DND-41 (cell line): ENCODE results near the gene CACNB4.
"Not testable (repeated sequence)": the region's sequence is repeated elsewhere in the genome, so short reads cannot be mapped to it uniquely, and the experiment has no call there.

Experiments used
- ATAC-seq: fragments of 200-7000 bp; cut with Tn5 transposase; 3 replicates; pipeline ENCODE4 v1.9.1; 2021; ENCODE audit warnings: low read depth; ENCODE audit not compliant: insufficient read depth
- DNase-seq: peaks from one replicate; pipeline ENCODE4 v3.0.0-alpha.2; 2020
- H2AFZ ChIP-seq: 2 replicates; pipeline ENCODE4 v1.6.0; 2012; ENCODE audit warnings: low read depth, low read length
- H3K27ac ChIP-seq: 2 replicates; pipeline ENCODE4 v1.5.1; 2012; ENCODE audit warnings: low read length, inconsistent platforms
- H3K27me3 ChIP-seq: fragments of 200-600 bp; sonication (generic); 2 replicates; pipeline ENCODE4 v1.6.0; 2012; ENCODE audit warnings: low read length, mild to moderate bottlenecking, inconsistent platforms; ENCODE audit not compliant: insufficient read depth, poor library complexity
- H3K36me3 ChIP-seq: 2 replicates; pipeline ENCODE4 v1.5.1; 2012; ENCODE audit warnings: low read length, inconsistent platforms; ENCODE audit not compliant: insufficient read depth
- H3K4me1 ChIP-seq: 2 replicates; pipeline ENCODE4 v1.5.1; 2012; ENCODE audit warnings: mild to moderate bottlenecking, low read length; ENCODE audit not compliant: insufficient read depth
- H3K4me2 ChIP-seq: 2 replicates; pipeline ENCODE4 v1.6.0; 2012; ENCODE audit warnings: mild to moderate bottlenecking, moderate library complexity, low read length, inconsistent platforms; ENCODE audit not compliant: insufficient read depth
- H3K4me3 ChIP-seq, 2 experiments: fragments of 200-600 bp in 1 of 2; shearing (Covaris generic) in 1 of 2; 2 replicates each; pipeline ENCODE4 v1.5.1; 2012 to 2016; ENCODE audit warnings: inconsistent platforms in 2 of 2, low read length in 2 of 2, mild to moderate bottlenecking in 2 of 2, low read depth in 1 of 2, moderate library complexity in 1 of 2
- H3K79me2 ChIP-seq: 2 replicates; pipeline ENCODE4 v1.6.0; 2012; ENCODE audit warnings: low read length, inconsistent platforms; ENCODE audit not compliant: insufficient read depth
- H3K9ac ChIP-seq: 2 replicates; pipeline ENCODE4 v1.6.0; 2012; ENCODE audit warnings: low read depth, mild to moderate bottlenecking, inconsistent platforms, low read length, moderate library complexity
- H3K9me3 ChIP-seq: 2 replicates; pipeline ENCODE4 v1.5.1; 2012; ENCODE audit warnings: low read length, moderate library complexity, mild to moderate bottlenecking, inconsistent platforms; ENCODE audit not compliant: insufficient read depth, severe bottlenecking
- H4K20me1 ChIP-seq: 2 replicates; pipeline ENCODE4 v1.6.0; 2012; ENCODE audit warnings: low read length; ENCODE audit not compliant: insufficient read depth
- CTCF ChIP-seq: IDR thresholded peaks from 2 replicates; pipeline ENCODE4 v1.5.1; 2012; ENCODE audit warnings: borderline replicate concordance, low read length, moderate library complexity, mild to moderate bottlenecking; ENCODE audit not compliant: poor library complexity, severe bottlenecking; ENCODE audit errors: extremely low read depth
- EZH2 ChIP-seq: IDR thresholded peaks from 3 replicates; pipeline ENCODE4 v1.6.1; 2012; ENCODE audit warnings: borderline replicate concordance, low read depth, mild to moderate bottlenecking, moderate library complexity, low read length, inconsistent platforms; ENCODE audit not compliant: severe bottlenecking

The CACNB4 gene

DNA sequence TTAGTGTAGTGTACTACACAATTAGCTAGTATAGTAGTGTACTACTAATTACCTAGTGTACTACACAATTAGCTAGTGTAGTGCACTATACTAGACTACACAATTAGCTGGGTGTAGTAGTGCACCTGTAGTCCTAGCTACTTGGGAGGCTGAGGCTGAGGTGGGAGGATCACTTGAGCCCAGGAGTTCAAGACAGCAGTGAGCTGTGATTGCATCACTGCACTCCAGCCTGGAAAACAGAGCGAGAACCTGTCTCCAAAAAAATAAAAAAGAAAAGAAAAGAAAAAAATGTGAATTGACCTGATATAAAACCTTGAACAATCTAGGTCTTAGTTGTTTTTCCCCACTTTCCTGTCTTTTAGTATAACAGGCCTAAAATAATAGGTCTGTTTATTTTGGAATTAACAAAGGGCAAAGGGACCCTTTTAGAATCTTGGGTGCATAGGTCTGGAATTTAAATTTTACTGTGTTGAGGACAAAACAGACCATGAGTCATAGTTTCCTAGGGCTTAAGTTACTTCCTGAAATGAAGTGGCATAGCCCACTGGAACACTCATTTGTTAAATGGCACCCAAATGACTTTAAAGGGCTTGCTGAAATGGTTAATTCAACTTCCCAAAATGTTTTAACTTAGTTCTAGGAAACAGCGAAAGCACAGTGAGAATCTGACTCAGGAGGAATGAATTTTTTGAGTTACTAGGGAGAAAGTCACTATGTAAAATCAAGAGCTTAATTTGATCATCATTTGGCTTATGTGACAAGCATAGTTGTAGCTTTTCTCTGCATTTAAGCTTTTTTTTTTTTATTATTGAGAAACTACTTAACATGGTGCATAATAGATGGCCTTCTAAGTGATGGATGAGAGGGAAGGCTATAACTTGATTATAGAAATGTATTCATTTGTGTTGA, 219.9 kb downstream of the CACNB4 start:
- no peak overlapping the region for H3K4me2 ChIP-seq
- no peak overlapping the region for H3K9ac ChIP-seq
- H3K36me3 ChIP-seq, result no peaks in the 10 kb centered on the region
- no peaks in the 10 kb centered on the region for H3K9me3 ChIP-seq
- DNase-seq (no peak), ATAC-seq (no peak)
- H2AFZ ChIP-seq, result no peak overlapping the region
- H3K27ac ChIP-seq, result no peak overlapping the region
- TF ChIP-seq CTCF, result no peak
- TF ChIP-seq EZH2, result no peak
- no peak overlapping the region for H3K4me3 ChIP-seq
- no peaks in the 10 kb centered on the region for H4K20me1 ChIP-seq
- H3K79me2 ChIP-seq, result no peaks in the 10 kb centered on the region
- H3K4me1 ChIP-seq, result no peaks in the 10 kb centered on the region
- H3K27me3 ChIP-seq, result no peaks in the 10 kb centered on the region

GRCh38 chr2:151878204-151878603, 220.6 kb downstream of the CACNB4 start:
- no peak overlapping the region for H2AFZ ChIP-seq

DNA sequence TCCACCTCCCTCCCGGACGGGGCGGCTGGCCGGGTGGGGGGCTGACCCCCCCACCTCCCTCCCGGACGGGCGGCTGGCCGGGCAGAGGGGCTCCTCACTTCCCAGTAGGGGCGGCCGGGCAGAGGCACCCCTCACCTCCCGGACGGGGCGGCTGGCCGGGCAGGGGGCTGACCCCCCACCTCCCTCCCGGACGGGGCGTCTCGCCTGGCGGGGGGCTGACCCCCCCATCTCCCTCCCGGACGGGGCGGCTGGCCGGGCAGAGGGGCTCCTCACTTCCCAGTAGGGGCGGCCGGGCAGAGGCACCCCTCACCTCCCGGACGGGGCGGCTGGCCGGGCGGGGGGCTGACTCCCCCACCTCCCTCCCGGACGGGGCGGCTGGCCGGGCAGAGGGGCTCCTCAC, 223.2 kb downstream of the CACNB4 start:
- ATAC-seq, DNase-seq: not testable (repeated sequence)

More at GRCh38 chr2:151878204-151878603, 220.6 kb downstream of the CACNB4 start:
- Histone ChIP-seq H3K4me3 (no peak overlapping the region), H3K4me2 (no peak overlapping the region), H3K9me3 (no peaks in the 10 kb centered on the region), H3K9ac (no peak overlapping the region), H3K27ac (no peak overlapping the region), H3K36me3 (no peaks in the 10 kb centered on the region), H3K79me2 (no peaks in the 10 kb centered on the region), H3K4me1 (no peaks in the 10 kb centered on the region), H3K27me3 (no peaks in the 10 kb centered on the region), H4K20me1 (no peaks in the 10 kb centered on the region)
- DNase-seq (no peak), ATAC-seq (no peak)
- no peak for TF ChIP-seq CTCF
- TF ChIP-seq EZH2, result no peak

GRCh38 chr2:151872463-151872862, 226.4 kb downstream of the CACNB4 start:
- Histone ChIP-seq H3K79me2 (no peaks in the 10 kb centered on the region), H3K4me2 (no peak overlapping the region), H2AFZ (no peak overlapping the region), H3K4me3 (no peak overlapping the region), H3K27ac (no peak overlapping the region), H4K20me1 (no peaks in the 10 kb centered on the region), H3K9me3 (no peaks in the 10 kb centered on the region), H3K9ac (no peak overlapping the region), H3K4me1 (no peaks in the 10 kb centered on the region), H3K27me3 (no peaks in the 10 kb centered on the region), H3K36me3 (no peaks in the 10 kb centered on the region)
- TF ChIP-seq EZH2 (no peak), CTCF (no peak)
- no peak for ATAC-seq
- no peak for DNase-seq

More for the DNA sequence above, 223.2 kb downstream of the CACNB4 start:
- not testable (repeated sequence) for H3K79me2 ChIP-seq, H3K36me3 ChIP-seq, H4K20me1 ChIP-seq, H2AFZ ChIP-seq, H3K9ac ChIP-seq, H3K4me3 ChIP-seq, H3K27ac ChIP-seq, H3K9me3 ChIP-seq, H3K4me2 ChIP-seq, H3K4me1 ChIP-seq, H3K27me3 ChIP-seq
